Measurements from ENCODE around the gene E2F8.

DNA sequence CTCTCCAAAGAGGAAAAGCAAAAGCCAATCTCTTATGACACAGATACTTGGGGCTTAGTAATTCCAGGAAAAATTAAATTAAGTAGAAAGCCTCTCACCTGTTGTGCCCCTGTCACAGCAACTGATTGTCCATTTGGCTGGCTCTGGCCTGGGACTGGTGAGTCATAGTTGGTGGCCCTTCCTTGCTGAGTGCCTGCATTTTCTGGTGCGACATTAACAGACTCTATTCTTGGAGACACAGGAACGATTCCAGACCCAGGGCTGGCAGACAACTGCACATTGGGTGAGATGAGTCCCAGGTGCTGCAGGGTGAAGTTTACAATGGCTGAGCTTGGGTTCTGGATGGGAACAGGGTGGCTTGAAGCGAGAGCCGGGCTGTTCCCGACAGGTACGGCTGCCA is 15.6 kb downstream of the E2F8 start:
- TF ChIP-seq, protein P1, sequence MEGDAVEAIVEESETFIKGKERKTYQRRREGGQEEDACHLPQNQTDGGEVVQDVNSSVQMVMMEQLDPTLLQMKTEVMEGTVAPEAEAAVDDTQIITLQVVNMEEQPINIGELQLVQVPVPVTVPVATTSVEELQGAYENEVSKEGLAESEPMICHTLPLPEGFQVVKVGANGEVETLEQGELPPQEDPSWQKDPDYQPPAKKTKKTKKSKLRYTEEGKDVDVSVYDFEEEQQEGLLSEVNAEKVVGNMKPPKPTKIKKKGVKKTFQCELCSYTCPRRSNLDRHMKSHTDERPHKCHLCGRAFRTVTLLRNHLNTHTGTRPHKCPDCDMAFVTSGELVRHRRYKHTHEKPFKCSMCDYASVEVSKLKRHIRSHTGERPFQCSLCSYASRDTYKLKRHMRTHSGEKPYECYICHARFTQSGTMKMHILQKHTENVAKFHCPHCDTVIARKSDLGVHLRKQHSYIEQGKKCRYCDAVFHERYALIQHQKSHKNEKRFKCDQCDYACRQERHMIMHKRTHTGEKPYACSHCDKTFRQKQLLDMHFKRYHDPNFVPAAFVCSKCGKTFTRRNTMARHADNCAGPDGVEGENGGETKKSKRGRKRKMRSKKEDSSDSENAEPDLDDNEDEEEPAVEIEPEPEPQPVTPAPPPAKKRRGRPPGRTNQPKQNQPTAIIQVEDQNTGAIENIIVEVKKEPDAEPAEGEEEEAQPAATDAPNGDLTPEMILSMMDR (conservative IDR thresholded peaks at IDR 0.05; ENCODE audit: low read depth, low read length), result no peak
- no peak for TF ChIP-seq EZH2 (IDR thresholded peaks at IDR 0.05; ENCODE audit: borderline replicate concordance, low read depth, low read length, poor library complexity, severe bottlenecking)

All from A673 (cell line).